ENCODE data around the gene LRPPRC.

LRPPRC gene

DNA sequence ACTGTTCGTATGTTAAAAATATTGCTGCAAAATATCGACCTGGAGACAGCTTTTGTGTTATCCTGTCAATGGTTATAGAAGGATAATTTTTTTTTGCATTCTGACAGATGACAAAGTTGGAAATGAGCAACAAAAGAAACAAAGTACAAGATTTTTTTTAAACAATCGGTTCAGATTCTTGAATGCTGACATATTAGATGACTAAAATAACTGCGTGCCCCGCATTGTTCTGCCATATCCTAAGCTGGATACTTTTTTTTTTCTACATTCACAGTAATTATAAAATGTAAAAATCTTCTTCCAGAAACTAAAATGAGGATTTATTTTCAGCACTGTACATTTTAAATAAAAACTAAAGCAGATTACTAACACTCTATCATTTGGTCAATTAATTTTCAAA is 89.9 kb downstream of the LRPPRC start:
- no peak for DNase-seq

DNA sequence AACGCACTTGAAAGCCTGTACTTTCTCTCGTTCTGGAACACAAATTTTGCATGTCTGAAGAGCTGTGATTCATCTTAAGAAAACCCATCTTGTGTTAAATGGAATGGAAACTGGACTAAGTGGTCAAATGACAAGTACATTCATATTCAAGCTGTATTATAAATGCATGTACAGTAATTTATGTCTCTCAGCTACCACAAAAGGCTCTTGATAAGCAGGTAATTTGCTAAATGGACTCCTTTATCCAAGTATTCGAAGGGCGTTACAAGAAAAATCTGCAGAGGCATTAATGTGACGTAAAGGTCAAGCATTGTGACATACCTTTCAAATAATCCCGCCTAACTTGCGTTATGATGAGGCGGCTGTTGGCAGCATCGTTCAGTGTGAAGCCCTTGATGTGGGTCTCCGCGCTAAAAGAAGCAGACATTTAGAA is 90.4 kb downstream of the LRPPRC start:
- no peak for DNase-seq

DNA sequence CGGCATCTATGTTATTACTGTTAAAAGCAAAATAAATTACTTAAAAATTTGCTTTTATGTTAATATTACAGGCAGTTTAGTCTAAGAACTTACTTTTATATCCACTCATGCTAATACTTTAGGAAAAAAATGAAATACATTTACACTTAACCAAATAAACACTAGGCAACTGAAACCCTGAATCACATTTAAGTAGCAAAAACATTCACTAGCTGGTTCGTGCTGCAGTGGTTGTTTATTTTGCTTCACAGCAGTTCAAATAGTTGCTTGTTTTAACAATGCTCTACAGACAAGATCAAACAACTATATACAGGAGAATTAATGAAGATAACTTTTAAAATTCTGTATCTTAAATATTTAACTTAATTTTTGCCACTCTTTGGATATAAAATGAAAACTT is 96.2 kb downstream of the LRPPRC start:
- no peak for DNase-seq

DNA sequence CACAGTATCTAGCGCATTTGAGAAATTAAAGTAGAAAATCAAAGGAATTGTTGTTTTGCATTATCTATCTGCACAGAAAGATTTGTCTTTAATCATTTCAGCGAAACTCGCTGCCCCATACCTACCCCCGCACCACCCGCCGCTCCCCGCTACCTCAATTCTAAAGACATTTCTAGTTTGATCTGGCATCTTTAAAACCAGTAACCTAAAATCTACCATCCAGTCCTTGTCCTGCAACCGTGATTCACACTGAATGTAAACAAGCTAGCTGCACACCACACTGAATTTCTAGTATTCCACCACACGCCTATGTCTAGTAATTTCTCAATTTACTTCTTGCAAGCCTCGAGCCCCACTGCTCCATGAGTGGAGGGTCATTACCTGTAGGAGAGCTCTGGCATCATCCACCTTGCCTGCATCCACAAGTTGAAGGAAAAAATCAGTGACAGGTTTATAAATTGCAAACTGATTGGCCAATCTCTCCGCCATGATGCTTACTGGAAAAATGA is 96.9 kb downstream of the LRPPRC start:
- no peak for DNase-seq

DNA sequence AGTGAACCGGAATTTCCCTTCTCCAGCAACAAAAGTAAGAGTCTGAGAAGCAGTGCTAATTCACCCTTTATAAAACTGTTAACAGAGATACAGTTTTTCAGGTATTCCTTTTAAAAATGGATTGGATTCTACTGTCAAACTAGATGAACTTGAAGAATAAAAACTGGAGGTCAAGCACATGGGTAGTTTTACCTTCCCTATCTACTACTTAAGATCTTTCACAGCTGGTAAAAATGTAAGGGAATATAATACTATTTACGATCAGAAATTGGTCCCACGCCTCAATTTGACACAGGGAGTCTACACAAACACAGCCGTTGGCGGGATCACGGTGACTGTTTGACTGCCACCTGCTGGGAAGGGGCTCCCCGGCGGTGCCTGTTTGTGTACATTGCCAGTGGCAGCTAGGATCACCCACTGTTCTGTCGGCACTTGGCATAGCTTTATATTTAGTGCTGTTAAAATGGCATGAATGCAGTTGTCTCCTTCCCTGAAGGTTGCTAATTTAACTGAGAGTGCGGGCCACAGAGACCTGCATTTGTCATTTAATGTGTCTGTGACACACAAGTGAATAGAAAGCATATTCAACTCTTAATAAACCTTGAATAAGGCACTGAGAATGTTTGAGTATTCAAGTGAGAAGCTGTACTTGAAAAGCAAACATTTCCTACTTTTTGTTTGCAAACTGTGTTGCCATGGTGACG is 97.5 kb downstream of the LRPPRC start:
- DNase-seq, result no peak

DNA sequence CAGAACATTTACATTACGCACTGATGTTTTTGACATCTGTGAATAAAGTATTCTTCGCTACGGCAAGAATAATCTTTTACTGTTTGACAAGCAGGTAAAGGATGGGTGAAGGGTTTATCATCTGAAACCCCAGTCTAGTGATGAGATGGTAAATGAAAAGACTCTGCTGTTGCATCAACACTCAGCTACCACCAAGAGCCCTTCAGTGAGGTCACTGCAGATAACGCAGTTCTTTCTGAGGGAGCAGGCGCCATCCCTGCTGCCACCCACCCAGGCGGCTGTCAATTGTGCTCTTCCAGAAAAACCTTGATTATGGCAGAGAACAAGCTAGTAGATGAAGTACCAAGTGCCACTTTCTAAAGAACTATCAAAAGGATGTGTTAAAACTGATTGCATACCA is 98.3 kb downstream of the LRPPRC start:
- DNase-seq, result no peak

DNA sequence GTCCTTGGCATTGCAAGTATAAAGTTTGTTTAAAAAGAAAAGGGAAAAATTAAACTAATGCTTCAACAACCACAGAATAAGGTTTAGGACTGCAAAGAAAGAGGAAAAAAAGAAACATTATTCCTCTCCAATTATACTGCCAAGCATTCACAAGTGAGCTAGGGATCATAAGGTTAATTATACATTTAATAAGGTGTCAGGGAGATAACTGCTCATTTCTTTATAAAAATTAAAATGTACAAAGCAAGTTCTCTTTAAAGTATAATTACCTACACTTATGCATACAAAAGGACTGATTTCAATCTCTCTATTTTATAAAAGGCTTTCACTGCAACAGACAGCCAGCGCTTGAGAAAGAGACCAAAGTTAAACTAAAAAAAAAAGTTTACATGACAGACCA is 98.9 kb downstream of the LRPPRC start:
- no peak for DNase-seq

DNA sequence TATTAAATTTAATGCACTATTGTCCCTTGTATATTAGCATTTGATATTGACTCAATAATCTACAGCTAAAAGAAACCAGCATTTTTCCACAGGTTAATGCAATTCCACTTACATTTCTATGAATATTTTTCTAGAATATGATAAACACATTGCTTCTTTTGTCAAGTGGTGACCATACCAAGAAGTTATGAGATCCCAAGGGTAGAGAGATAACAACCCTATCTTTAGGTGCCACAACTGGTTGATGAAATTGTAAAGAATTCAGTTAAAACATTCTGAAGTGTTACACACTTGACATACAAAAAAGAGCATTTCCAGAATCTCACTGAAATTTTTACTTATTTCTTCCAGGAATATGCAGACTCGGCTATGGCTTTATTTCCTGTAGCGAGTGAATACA is 101.0 kb downstream of the LRPPRC start:
- DNase-seq, result peak; percentile 71

DNA sequence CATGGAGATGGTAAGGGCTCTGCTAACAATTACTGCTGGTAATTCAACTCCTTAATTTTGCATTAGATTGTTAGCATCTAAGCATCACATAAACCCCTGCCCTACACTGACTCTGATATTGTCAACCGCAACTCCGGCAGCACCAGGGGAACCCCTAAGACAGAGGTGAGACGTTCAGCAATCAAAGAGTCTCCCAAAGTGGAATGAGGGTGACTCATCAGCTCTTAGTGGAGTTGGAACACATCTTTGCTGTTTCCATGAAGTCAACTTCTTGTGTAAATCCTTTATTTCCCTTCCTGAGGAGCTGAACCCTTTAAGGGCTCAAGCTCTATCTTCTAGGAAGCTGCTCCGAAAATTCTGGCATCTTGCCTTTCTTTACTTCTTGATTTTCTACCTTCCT is 104.9 kb downstream of the LRPPRC start:
- DNase-seq, result no peak

DNA sequence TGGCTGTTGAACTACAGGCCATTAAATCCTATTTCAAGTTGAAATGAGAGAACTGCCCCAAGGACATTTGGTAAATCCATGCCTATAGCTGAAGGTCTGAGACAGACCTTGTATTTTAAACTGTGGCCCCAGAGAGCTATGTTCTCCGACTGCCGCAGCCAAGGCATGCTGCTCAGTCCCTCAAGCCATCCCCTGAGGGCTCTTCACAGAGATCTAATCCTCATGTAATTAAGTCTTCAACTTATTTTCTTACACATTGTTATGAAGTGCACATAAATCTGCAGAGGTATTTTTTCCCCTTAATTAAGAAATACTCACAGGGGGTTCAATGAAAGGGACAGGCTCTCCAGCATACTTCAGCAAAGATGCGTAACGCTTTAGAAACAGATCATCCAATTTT is 106.4 kb downstream of the LRPPRC start:
- DNase-seq, result no peak

DNA sequence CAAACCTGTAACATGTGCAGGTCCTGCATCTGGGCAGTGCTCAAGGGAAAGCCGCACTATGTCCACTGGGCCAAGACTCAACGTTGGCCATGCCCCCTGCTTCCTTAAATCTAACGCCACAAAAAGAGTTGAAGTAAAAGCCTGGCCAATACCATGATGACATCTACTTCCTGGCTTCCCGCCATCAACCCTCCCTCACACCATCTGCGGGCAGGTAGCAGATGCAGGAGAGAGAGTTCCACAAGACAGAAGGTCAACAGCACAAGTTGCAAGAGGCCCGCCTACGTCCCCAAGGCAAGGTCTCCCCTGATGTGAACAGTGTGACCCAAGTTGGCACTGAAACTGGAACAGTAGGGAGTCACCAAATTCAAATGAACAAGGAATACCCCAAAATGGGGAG is 108.6 kb downstream of the LRPPRC start:
- DNase-seq, result no peak

DNA sequence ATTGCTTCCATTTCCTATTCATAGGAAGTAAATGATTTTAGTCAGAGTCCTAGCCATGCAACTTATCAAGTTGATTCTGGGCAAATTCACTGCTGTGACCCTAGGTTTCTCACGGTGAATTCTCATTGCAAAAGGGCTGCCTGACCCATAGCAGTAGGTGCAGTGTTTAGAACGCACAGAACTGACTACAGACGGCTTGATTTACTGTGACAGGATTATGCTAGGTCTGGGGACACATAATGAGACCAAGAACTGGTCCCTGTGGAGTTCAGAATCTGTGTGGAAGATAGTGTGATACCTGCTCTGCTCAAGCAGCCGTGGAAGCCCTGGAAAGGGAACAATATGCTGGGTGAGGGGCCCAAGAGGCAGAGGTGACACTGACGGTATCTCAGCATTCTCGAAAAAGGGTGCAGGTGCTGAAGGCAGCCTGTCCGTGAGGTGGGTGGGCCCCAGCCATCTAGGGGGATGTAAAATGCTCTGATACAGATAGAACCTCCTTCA is 110.6 kb downstream of the LRPPRC start:
- DNase-seq, result no peak

DNA sequence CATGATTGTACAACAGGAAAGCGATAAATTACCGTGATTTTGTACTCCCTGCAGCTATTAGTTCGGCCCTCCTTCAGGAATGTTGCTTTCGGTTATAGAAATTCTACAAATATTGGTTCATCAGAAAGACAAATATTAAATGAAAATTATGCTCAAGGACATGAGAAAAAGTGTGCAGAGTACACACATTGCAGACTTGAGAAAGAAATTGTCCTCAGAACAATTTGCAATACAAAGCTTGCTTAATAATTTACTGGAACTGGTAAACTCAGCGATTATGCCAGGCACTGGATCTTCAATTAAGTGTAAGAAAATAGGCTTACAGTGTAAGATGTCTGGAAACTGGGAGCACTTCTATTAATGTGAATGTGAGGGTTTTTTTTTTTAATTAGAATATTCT is 111.1 kb downstream of the LRPPRC start:
- no peak for DNase-seq

DNA sequence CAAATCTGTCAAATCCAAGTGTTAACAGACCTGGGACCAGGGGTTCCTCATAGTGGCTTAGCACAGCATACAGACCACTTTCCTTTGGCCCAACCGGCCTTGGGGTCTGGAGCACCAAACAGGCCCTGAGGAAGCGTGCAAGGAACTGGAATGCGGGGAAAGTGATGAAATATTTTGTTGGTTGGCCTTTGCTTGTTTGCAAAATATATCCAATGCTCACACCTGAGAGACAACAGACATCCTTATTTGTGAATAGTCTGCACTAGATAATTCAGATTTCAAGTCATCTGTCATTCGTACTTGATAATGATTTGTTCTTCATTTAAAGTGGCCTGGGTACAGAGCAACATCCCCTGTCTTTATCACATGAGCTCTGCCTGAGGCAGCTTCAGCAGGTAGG is 113.5 kb downstream of the LRPPRC start:
- no peak for DNase-seq

DNA sequence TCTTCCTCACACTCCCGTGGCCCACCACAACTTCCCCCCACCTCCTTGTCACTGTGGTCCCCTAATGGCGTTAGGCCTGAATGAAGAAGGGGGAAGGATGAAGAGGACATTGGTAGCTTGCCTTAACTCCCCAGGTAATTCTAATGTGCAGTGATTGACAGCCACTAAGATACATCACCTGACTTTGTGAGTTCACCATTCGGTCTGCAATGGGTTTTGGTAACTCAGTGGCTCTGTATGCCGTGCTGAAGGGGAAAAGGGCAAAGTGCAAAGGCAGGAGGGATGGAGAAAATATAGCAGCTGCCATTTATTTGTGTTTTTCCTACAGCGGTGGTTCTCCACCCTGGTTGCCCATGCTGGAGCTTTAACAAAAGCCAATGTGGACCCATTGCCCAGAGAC is 114.8 kb downstream of the LRPPRC start:
- no peak for DNase-seq

DNA sequence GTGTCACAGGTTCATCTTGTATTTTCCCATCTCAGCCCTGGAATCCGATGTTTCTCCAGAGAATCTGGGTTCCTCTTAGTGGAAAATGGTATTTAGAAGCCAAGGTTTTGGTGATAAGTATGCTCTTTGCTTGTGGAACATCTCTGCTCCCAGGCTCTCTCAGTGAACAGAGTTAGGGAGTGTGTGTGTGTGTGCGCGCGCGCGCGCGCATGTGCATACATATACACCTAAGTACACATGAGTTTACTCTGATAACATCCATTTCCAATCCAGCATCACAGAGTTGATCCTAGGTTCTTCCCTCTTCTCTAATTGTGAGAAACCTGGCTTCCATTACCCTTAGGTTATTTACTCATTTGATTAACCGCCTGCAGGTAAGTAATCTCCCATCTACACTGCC is 115.3 kb downstream of the LRPPRC start:
- DNase-seq, result no peak

DNA sequence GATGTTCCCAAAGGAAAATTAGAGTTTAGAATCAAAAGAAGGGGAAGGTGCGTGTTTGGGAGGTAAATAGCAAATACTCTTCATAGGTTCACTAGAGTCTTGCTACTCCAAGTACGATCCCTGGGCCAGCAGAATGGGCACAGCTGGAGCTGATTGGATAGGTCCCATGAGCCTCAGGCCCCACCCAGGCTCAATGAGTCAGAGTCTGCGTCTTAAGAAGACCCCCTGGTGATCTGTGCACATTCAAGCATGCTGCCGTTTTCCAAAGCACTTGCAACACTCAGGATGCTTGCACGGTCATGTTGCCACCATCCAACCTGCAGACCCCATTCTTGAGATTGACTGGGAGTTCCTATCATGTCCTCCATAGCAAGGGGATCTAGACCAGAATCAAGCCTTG is 116.5 kb downstream of the LRPPRC start:
- DNase-seq, result no peak

DNA sequence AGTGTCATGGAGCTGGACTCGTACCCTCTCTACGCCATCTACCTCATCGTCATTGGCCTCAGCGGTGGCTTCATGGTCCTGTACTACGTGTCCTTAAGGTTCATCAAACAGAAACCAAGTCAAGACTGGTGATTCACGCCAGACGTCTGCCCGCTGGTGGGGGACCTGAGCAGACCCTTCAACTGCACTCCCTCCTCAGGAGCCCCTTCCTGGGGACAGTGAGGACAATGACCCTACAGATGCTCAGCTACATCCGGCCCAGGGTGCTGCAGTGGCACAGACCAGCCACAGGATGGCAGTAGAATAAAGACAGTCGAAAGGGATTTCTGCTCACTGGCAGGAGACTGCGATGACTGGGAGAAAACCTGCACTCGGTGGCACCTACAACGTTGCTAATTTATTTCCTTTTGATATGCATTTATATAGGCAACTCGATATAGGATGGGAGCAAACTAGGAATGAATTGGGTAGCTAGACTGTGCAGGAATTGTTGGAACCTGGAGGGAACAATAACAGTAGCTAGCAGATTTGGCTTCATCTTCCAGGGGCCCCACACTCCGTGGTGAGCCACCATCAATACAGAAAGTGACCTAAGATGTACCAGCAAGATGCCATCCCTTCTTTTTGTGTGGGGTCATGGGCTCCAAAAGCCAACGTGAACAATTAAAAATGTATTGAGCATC is 117.9 kb downstream of the LRPPRC start:
- DNase-seq, result peak; percentile 85

DNA sequence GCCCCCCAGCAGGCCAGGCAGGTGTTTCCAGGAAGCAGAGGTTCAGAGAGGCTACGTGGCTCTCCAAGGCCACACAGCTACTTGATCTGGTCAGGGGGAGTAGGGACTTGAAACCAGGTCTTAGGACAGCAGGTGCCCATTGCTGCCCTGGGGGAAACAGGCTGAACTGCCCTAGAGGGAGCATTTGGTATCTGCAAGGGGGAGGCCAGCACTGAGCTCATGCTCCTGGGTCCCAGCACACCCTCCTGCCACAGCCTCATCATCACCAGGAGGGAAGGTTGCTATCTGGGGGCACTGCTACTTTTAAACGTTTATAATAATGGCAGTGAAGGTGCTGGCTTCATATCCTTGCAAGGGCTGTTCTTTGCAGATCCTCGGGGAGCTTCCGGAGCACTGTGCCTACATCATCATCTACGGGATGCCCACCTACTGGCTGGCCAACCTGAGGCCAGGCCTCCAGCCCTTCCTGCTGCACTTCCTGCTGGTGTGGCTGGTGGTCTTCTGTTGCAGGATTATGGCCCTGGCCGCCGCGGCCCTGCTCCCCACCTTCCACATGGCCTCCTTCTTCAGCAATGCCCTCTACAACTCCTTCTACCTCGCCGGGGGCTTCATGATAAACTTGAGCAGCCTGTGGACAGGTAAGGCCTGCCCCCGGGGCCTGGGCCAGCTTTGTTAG is 120.9 kb downstream of the LRPPRC start:
- no peak for DNase-seq

DNA sequence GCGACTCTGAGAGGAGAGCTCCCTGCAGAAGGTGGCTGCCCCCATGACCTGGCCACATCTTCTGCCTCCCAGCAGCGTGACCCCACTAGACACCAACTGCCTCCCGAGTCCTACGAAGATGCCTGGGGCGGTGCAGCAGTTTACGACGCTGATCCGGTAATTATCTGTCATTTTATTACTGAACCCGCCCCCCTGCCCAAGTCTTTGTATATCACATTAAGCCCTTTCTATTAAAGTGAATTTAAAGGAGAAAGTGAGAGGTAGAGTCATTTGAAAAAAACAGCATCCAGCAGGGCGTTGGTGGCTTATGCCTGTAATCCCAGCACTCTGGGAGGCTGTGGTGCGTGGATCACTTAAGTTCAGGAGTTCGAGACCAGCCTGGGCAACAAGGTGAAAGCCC is 123.6 kb downstream of the LRPPRC start:
- no peak for DNase-seq

DNA sequence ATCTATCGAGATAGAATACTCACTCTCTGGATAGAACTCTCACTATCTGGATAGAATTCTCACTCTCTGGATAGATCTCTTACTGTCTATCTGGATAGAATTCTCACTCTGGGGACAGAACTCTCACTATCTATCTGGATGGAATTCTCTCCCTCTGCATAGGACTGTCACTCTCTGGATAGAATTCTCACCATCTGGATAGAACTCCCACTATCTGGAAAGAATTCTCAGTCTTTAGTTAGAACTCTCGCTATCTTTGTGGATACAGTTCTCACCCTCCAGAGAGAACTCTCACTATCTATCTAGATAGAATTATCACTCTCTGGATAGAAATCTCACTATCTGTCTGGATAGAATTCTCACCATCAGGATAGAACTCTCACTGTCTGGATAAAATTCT is 140.5 kb downstream of the LRPPRC start:
- DNase-seq, result no peak

DNA sequence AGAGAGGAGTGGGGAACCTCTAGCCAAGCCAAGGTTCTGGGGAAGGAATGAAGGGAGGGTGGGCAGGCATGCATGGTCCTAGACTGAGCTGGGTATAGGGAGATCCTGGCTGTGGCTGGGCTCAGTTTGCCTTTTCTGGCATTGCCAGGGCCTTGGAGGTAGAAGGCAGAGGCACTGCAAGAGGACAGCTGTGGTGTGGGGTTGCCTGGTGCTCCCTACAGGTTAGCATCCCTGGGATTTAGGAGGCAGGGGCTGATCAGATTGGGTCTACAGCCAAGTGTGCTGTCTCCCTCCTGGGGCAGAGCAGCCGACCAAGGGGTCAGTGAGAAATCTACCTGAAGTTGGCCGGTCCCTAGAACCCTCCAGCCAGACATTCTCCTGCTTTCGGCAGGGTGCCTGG is 141.1 kb downstream of the LRPPRC start:
- no peak for DNase-seq

DNA sequence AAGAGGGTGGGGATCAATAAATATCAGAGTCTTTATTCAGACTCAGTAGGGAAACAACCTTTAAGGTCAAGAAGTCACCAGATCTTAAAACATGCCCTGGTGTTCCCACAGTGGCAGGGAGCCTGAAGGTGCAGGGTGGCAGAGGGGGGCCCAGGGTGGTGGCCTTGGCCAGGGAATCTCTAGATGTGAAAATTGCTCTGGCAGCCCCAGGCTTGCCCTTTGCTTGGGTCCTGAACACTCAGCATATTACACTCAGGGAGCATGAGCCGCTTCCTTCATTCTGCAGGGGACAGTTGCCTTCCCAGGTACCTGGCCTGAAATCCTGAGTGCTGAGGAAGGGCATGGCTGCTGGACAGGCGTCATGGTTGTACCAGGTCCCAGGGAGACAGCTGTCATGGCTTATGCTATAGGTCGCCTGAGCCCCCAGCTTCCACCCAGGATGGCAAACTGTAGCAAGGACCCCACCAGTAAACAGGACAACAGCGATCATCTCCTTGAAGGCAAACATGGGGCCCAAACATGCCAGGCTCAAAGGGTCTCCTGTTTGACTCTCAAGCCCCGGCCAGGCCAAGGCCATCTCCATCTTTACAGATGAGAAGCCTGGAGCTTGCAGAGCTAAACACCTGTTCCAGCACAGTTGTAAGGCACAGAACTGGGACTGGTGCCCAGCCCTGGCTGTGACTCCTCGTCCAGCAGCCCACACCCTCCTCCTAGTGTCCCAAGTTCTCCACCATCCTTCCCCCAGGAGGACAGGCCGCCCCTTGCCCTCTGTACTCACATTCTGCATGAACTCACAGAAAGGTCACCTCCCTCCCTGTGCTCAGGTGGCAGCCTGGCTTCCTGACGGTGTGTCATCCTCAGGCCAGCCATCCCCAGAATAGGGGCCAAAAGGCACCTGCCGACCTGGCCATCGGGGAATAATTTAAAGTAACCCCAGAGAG is 142.4 kb downstream of the LRPPRC start:
- no peak for DNase-seq
